Left cardiac atrium (tissue), 4 donors: ENCODE results near the gene RAMP1. TPM values are rescaled to one million over a fixed set of nuclear protein-coding genes. Genes with fewer than 3 reads are reported as not detected.
A peak's percentile ranks its signal among the peaks of the same experiment; 100 is the strongest.

ENCODE experiments used
- ATAC-seq, 2 donors: fragments of 200-7000 bp; cut with Tn5 transposase; one replicate each; pipeline ENCODE4 v1.9.1; 2020; ENCODE audit warnings: mild to moderate bottlenecking in 2 of 2, moderate library complexity in 2 of 2
- DNase-seq: peaks from one replicate; pipeline ENCODE4 v3.0.0-alpha.2; 2020
- intact Hi-C, 2 donors: fragments of 100-400 bp; cut with DNase I; formaldehyde crosslinking; loops; one replicate each; pipeline versions ENCODE4 v1.14.1 to v1.15.1; 2022 to 2023
- total RNA-seq, 2 donors: library from RNA; stranded (reverse); fragmentation: NEBNext Ultra II Directional; extraction: Animal tissue kit (Norgen Biotek cat#: 25700); gene quantifications; one replicate each; pipeline ENCODE4 v1.2.1, GENCODE V29; 2021
- donor health status: DM: no; HTN: yes; CAD: no.
- donor health status: DM: no; HTN: yes; CAD: no; lungs with severe emphysema.
- donor health status: DM: yes; HTN: yes; CAD: no.
- donor health status: Dilated cardiomyopathy.

RAMP1 gene
- total RNA-seq, 2 donors from 2014 or later = 86.7 to 359 TPM

DNA sequence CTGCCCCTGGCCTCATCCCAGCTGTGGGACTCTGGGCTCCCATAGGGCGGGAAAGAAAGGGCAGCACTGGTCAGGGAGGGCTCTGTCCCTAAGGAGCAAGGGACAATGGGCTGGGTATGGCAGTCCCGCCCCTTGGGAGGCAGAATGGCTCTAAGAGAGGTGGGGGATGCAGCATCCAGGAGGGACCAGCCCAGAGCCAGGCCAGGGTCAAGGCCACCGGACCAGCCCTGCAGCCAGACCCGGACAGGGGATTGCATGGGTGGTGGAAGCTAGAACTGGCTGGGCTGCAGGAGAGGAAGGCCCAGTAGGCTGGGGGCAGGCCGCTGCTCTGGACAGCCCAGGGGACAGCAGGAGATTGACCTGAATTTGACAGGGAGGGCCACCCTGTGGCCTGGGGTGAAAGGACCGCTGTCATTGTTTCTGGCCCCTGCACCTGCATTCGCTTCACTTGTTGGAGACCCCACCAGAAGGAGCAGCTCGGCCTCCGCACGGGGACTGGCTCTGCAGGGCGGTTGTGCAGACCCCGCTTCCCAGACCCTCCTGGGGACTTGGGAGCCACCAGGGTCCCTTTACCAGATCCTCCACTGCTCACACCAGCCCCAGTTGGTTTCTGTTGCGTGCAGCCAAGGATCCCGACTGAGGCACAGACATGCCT, 14.6 kb downstream of the RAMP1 start:
- no peak for ATAC-seq
- no peak for DNase-seq
- intact Hi-C loops = no loop called here

DNA sequence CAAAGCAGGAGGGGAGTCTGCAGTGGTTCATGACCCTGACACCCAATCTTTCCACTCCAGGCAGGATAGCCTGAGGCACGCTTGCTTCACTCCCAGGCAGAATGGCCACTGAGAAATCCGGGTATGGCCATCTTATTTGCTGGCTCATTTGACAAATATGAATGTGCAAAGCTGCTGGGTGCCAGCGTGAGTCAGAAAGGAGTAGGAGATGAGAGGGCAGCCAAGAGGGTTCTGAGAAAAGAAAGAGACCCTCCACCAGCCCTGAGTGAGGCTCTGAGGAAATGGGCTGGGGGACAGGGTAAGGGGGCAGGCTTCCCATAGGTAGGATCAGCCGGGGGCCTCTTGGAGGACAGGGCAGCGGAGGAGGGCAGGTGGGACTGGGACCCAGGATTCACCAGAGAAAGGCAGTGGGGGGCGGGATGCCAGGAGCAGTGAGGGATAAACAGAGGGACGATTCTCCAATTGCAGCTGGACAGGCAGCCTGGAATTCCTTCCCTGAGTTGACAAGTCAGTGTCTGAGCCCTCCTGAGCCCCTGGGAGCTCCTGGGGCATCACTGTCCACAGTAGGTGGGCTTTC, 15.2 kb downstream of the RAMP1 start:
- intact Hi-C loops = no loop called here
- ATAC-seq = no peak
- DNase-seq = no peak

DNA sequence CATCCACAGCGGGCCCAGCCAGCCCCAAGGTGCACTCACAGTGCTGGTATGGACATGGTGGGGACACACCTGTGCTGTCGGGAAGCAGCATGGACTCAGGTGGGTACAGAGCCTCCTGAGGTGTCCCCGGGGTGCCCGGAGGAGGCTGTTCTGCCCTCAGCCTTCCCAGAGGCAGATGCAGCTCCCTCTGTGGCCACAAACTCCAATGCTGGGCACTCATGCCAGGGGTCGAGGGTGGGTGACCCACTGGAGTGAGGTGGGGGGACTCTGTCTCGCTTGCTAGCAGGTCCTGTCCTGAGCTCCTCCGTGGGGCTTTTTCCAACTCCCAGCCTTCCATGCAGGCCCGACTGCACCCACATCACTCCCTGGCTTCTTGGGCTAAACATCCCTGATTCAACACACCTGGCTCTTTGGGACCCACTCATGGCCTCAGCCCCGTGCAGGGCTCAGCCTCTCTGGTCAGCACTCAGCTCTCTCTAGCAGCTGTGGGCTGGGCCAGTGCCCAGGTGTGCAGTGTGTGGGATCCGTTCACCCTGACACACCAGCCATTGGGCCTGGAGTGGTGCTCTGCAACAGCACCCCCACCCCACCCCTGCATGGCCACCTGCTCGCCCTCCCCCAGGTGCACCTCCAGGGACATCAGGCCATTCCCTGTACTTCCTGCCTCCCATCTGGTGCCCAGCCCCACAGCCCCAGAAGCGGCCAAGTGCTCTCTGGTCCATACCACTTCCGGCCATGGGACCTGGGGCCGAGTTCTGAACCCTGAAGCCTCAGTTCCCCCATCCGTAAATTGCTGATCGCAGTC, 16.0 kb downstream of the RAMP1 start:
- no peak for DNase-seq
- intact Hi-C loops = no loop called here
- ATAC-seq = no peak

DNA sequence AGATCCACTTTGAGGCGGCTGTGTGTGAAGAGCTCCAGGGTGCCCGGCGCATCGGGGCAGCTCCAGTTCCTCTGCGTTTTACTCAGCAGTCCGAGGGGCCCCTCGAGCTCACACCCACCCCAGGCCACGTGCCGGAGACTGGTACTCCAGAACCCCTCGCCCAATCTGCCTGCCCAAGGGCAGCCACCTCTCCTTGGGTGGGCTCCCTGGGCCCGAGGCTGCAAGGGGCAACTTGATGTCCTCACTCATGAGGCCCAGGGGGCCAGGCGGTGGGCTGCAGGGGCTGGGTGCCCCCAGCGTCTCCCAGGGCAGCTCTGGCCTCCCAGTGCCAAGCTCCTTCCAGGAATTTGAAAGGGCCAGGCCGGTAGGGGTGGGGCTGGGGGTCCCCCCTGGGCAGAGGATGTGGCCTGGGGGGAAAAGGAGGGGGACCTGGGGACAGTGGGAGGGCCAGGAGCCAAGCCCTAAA, 16.7 kb downstream of the RAMP1 start:
- DNase-seq (no peak), ATAC-seq (no peak)
- intact Hi-C loops = no loop called here

DNA sequence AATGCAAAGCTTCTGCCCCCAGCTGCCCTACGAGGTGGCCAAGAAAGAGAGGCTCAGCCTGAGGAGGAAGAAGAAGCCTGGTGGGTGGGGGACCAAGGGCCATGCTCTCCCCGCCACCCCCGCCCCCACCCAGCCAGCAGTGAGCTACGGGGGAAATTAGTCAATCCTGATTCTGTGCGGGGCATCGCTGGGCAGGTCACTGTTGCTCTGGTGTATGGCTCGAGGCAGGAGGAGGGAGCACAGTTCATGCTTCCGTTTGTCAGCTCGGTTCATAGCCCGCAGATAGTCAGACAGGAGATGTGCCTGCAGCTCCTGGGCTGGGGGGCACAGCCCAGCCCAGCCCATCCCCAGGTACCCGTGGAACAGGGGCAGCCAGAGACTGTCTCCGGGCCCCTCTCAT, 17.1 kb downstream of the RAMP1 start:
- intact Hi-C loops = no loop called here
- no peak for DNase-seq

GRCh38 chr2:237876951-237877491, 17.6 kb downstream of the RAMP1 start:
- intact Hi-C loops = no loop called here
- ATAC-seq (peak in 1 of 2 donors; percentile 5), DNase-seq (no peak)

More for the DNA sequence above, 17.1 kb downstream of the RAMP1 start:
- ATAC-seq = no peak

- intact Hi-C loops = no loop called here
- no peak for DNase-seq
- ATAC-seq = no peak
Measured at GRCh38 chr2:237877576-237878307, 18.3 kb downstream of the RAMP1 start.

DNA sequence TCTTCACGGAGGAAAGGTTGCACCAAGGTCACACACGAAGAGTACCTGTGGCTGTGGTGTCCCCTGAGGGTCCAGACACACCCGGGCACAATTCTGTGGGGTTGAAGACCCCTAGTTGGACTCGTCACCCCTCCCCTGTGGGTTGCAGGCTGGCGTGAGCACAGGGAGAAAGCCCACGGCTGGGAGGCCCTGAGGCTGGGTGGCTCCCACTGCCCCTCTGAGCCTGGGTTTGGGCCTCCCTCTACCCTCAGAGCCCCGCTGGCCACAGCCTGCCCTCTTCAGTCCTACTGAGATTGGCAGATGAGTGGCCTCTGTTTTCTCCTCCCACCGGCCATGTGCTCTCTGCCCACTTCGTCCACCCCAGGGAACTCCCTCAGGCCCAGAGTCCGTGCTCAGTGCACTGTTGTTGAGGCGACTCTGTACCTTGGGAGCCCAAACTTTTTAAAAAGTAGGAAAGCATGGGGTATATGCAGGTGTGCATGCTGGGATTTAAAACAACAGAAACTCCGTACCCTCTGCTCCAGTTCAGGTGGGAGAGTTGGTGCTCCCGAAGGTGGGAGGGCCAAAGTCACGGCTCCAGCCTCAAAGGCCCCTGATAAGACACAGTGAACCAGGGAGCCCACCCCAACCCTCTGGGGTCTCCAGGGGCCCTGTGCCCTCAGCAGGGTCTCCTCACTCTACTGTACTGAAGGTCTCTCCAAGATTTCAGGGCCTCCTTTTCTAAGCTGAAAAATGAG, 19.1 kb downstream of the RAMP1 start:
- ATAC-seq (no peak), DNase-seq (no peak)
- intact Hi-C loops = no loop called here

DNA sequence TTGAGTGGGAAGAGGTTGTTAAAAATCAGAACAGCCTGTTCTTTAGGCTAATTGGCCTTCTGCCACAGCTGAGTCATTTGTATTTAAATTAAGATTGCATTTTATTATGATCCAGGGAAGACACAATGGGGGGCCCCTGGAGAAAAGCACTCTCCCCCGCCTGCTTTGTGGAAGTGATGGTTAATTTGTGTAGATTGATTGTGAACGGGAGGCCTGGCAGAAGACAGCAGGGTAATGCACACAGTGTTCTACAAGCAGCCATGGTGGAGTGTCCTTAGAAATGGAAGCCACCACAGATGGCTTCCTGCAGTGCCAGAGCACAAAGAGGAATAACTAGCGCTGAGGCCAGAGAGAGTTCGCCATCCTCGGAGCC, 19.6 kb downstream of the RAMP1 start:
- intact Hi-C loops = no loop called here
- ATAC-seq (no peak), DNase-seq (no peak)

- intact Hi-C loops = no loop called here
- no peak for ATAC-seq
- no peak for DNase-seq
Measured at GRCh38 chr2:237879991-237880560, 20.7 kb downstream of the RAMP1 start.

DNA sequence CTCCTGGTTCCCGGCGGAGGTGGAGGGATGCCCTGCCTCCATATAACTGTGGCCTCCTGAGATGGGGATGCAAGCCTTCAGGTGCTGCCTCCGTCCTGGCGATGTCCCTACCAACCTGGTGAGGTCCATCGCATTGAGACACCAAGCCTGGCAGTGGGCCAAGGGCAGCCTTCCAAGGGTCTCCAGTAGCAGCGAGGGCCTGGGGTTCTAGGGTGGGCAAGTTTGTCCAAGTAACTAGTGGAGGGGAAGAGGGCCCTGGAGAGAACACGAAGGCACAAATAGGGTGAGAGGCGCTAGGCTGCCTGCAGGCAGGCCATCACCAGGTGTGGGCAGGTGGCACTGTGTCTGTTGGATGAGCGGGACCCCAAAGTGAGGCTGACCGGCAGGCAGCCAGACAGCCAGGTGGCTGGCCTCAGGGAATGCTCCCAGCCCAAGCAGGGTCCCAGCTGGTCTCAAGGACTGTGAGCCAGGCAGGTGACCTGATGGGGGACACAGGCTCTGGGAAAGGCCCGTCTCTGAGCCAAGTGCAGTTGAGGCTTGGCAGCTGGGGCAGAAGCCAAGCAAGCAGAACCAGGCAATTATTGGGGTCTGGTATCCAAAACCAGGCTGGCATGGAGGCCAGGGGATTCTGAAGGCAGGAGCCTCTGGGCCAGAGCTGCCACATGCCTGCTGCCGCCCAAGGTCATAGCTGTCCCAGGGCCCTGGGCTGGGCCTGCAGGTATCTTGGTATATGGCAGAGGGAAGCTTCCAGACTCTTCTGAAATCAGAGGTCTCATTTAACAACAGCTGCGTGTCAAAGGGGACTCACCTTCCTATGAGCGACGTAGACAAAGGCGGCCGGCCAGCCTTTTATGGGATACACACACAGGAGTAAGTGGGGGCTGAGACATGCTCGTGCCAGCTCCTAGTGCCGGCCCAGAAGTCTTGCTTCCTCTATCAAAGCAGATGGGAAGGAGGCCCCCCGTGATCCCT, 23.4 kb downstream of the RAMP1 start:
- DNase-seq = no peak
- no peak for ATAC-seq
- intact Hi-C loops = no loop called here

DNA sequence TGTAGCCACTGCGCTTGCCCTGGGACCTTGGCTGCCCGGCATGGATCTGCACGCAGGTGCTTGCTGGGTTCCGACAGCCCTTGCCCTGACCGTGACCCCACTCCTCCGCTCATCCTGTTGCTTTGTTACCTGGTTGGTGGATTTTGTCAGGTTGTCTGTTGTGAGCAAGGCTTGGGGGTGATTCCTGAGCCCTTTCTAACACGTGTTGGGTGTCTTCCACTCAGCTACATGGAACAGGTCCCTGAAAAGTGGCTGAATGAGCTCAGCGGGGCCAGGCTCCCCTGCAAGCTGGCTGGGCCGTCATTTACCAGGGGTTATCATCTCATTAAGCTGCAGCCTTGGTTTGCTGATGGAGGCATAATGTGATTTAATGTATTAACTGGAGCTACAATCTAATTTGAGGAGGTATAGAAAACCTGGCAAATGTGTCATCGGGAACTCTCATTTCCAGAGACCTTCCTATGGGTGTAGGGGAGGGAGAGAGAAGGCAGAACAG, 24.6 kb downstream of the RAMP1 start:
- no peak for DNase-seq
- intact Hi-C loops = no loop called here
- no peak for ATAC-seq

DNA sequence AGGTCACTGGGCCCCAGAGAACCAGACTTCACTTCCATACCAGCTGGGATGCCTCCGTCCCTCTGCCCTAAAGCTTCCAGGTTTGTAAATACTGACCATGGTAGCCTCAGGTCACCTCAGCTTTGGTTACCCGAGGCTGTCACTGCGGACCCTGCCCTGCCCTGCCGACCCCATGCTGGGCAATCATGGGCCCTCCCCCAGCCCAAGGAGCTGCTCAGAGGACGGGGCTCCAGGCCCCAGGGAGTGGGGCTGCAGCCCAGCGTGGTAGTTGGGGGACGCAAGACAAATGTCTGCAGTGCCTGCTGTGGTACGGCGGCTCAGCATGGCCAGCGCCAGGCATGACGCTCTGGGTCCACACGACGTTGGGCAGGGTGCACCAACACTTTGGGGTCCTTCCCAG, 25.3 kb downstream of the RAMP1 start:
- intact Hi-C loops = no loop called here
- ATAC-seq (no peak), DNase-seq (no peak)

DNA sequence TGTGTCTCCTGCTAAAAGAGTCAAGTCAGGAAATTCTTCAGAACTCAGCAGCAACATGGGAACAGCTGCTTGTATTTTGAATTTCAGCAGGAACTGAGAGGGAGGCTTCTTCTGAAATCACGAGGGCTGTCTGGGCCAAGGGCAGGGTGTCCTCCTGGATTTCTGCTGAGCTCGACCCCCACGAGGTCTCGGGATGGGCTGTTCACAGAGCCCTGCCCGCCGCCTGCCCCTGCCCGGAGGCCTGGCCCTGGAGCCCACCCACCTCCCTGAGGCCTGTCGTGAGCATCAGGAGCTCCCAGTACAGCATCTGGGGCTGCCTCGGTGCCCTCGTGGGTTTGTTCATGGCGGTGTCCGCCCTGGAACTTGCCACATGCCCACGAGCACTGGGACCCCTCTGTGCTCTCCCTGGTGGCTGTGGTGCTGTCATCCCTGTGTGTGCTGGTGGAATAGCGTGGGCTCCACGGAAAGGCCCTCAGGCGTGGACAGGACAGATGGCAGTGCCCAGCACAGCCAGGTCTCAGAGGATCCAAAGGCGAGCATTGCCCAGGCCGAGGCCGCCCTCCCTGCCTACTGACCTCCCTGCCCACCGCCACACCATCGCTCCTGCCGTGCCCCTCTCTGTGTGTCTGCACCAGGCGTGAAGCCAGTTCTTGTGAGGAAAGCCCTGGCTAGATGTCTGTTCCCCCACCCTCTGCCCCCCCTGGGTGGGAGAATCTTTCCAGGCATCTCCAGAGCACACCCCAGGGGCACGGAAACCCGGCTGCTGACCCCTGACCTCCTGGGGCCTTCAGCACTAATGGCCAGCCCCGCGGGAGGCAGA, 25.9 kb downstream of the RAMP1 start:
- ATAC-seq = peak; percentile 1 to 3
- DNase-seq = no peak
- intact Hi-C loops = no loop called here

DNA sequence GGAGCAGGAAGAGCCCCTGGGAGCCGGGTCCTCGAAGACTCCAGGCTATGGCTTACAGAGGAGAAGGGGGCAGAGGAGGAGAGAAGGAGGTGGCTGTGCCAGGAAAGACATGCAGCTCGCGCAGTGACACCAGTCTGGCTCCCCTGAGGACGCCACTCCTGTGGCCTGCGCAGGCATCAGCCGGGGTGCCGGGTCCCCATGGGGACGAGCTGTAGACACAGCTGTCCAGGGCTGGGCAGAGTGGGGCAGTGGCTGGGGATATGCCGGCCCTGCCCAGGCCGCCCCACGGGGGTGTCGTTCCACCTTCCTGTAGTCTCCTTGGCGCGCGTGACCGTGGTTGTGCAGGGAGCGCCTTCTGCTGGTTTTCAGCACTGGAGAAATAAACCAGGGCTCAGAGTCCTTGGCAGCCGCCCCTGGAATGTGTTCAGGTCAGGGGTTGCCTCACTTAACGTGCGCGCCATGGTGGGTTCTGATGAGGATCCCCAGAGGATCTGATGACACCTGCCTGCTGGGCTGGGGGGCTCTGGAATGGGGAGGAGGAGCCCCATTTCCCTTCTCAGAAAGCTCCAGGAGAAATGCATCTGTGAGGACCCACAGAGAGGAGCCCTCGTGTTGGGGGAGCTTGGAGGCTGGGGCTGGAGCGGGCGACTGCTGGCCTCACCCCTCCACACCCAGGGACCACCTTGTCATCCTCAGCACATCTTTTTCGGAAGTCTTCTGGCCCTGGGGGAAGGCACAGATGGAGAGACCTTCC, 26.7 kb downstream of the RAMP1 start:
- intact Hi-C loops = no loop called here
- ATAC-seq = peak; percentile 63 to 69
- DNase-seq = peak; percentile 77
